Ishikawa (cell line): ENCODE data around the gene ANKMY1.

ENCODE experiments used
- CEBPB ChIP-seq: IDR thresholded peaks from 2 replicates; pipeline ENCODE4 v1.6.1; 2012
- CREB1 ChIP-seq: IDR thresholded peaks from 2 replicates; pipeline ENCODE4 v1.6.1; 2012; ENCODE audit warnings: low read depth
- EGR1 ChIP-seq: IDR thresholded peaks from 2 replicates; pipeline ENCODE4 v1.6.1; 2012
- EP300 ChIP-seq: IDR thresholded peaks from 2 replicates; pipeline ENCODE4 v1.6.1; 2012; ENCODE audit warnings: borderline replicate concordance
- FOXM1 ChIP-seq: IDR thresholded peaks from 2 replicates; pipeline ENCODE4 v1.6.1; 2012; ENCODE audit warnings: low read depth, borderline replicate concordance
- MAX ChIP-seq: IDR thresholded peaks from 2 replicates; pipeline ENCODE4 v1.6.1; 2012
- NFIC ChIP-seq: IDR thresholded peaks from 2 replicates; pipeline ENCODE4 v1.6.1; 2012
- RAD21 ChIP-seq: IDR thresholded peaks from 2 replicates; pipeline ENCODE4 v1.6.1; 2012; ENCODE audit warnings: low read depth
- REST ChIP-seq: IDR thresholded peaks from 2 replicates; pipeline ENCODE4 v1.6.1; 2012; ENCODE audit warnings: low read depth, mild to moderate bottlenecking
- TAF1 ChIP-seq: IDR thresholded peaks from 2 replicates; pipeline ENCODE4 v1.6.1; 2012; ENCODE audit warnings: low read depth, mild to moderate bottlenecking
- TCF12 ChIP-seq: IDR thresholded peaks from 2 replicates; pipeline ENCODE4 v1.6.1; 2012; ENCODE audit warnings: low read depth
- TEAD4 ChIP-seq: IDR thresholded peaks from 2 replicates; pipeline ENCODE4 v1.6.1; 2012
- USF1 ChIP-seq: IDR thresholded peaks from 2 replicates; pipeline ENCODE4 v1.6.1; 2012
- YY1 ChIP-seq: IDR thresholded peaks from 2 replicates; pipeline ENCODE4 v1.6.1; 2012; ENCODE audit warnings: low read depth
- ZBTB7A ChIP-seq: IDR thresholded peaks from 2 replicates; pipeline ENCODE4 v1.6.1; 2012; ENCODE audit warnings: low read depth

The ANKMY1 gene

GRCh38 chr2:240589850-240590525, 32.2 kb upstream of the ANKMY1 start:
- no peak for TF ChIP-seq REST
- TF ChIP-seq CEBPB = no peak
- TF ChIP-seq FOXM1 = no peak
- TF ChIP-seq ZBTB7A = no peak
- no peak for TF ChIP-seq TAF1
- no peak for TF ChIP-seq CREB1
- no peak for TF ChIP-seq MAX
- no peak for TF ChIP-seq YY1
- no peak for TF ChIP-seq TEAD4
- no peak for TF ChIP-seq TCF12
- TF ChIP-seq RAD21 = no peak
- no peak for TF ChIP-seq EP300
- no peak for TF ChIP-seq NFIC
- TF ChIP-seq EGR1 = no peak
- TF ChIP-seq USF1 = no peak

- TF ChIP-seq CEBPB (no peak), TEAD4 (no peak), YY1 (no peak), CREB1 (no peak), REST (no peak), MAX (no peak), NFIC (no peak), RAD21 (no peak), ZBTB7A (no peak), EP300 (no peak), USF1 (no peak), TCF12 (no peak), FOXM1 (no peak), TAF1 (no peak), EGR1 (no peak)
These were observed 31.6 kb upstream of the ANKMY1 start for GRCh38 chr2:240589375-240589774.

- TF ChIP-seq NFIC (no peak), CREB1 (no peak), RAD21 (no peak), TAF1 (no peak), TCF12 (no peak), EP300 (no peak), REST (no peak), TEAD4 (no peak), YY1 (no peak)
These were observed 30.9 kb upstream of the ANKMY1 start for GRCh38 chr2:240588669-240589068.

GRCh38 chr2:240588006-240588655, 30.3 kb upstream of the ANKMY1 start:
- no peak for TF ChIP-seq TCF12
- TF ChIP-seq REST = no peak
- TF ChIP-seq EGR1 = no peak
- TF ChIP-seq TEAD4 = no peak
- TF ChIP-seq TAF1 = no peak
- TF ChIP-seq USF1 = no peak
- no peak for TF ChIP-seq ZBTB7A
- no peak for TF ChIP-seq CREB1
- TF ChIP-seq NFIC = no peak
- TF ChIP-seq RAD21 = no peak
- TF ChIP-seq MAX = no peak
- no peak for TF ChIP-seq EP300
- TF ChIP-seq CEBPB = no peak
- no peak for TF ChIP-seq YY1
- TF ChIP-seq FOXM1 = no peak
